ENCODE results near the gene KCTD13.
"Not testable (repeated sequence)": the region's sequence is repeated elsewhere in the genome, so short reads cannot be mapped to it uniquely, and the experiment has no call there.

KCTD13 gene

GRCh38 chr16:29943846-29944799 is 18.1 kb upstream of the KCTD13 start:
- no peak for DNase-seq

- DNase-seq, result no peak
These were observed 14.6 kb upstream of the KCTD13 start for GRCh38 chr16:29940656-29941055.

GRCh38 chr16:29931750-29932149 is 5.7 kb upstream of the KCTD13 start:
- not testable (repeated sequence) for DNase-seq

- no peak for DNase-seq
These were observed 1.3 kb upstream of the KCTD13 start for GRCh38 chr16:29927070-29927905.

GRCh38 chr16:29926711-29927052 is 656 bp upstream of the KCTD13 start:
- DNase-seq, result no peak

- no peak for DNase-seq
These were observed 795 bp downstream of the KCTD13 start for GRCh38 chr16:29925105-29925756.

GRCh38 chr16:29922986-29923501 is 3.0 kb downstream of the KCTD13 start:
- DNase-seq, result no peak

GRCh38 chr16:29922326-29922725 is 3.7 kb downstream of the KCTD13 start:
- DNase-seq, result no peak

- no peak for DNase-seq
These were observed 5.0 kb downstream of the KCTD13 start for GRCh38 chr16:29921034-29921385.

GRCh38 chr16:29920288-29921033 is 5.6 kb downstream of the KCTD13 start:
- no peak for DNase-seq

- no peak for DNase-seq
These were observed 9.0 kb downstream of the KCTD13 start for GRCh38 chr16:29916979-29917378.

- DNase-seq, result no peak
These were observed 10.3 kb downstream of the KCTD13 start for GRCh38 chr16:29915590-29916247.

GRCh38 chr16:29913514-29913913 is 12.5 kb downstream of the KCTD13 start:
- no peak for DNase-seq

GRCh38 chr16:29912087-29912486 is 13.9 kb downstream of the KCTD13 start:
- no peak for DNase-seq

GRCh38 chr16:29911676-29912010 is 14.4 kb downstream of the KCTD13 start:
- no peak for DNase-seq

- no peak for DNase-seq
These were observed 15.0 kb downstream of the KCTD13 start for GRCh38 chr16:29910819-29911675.

- DNase-seq, result not testable (repeated sequence)
These were observed 16.2 kb downstream of the KCTD13 start for GRCh38 chr16:29909851-29910250.

GRCh38 chr16:29909391-29909790 is 16.6 kb downstream of the KCTD13 start:
- no peak for DNase-seq

- DNase-seq, result no peak
These were observed 17.3 kb downstream of the KCTD13 start for GRCh38 chr16:29908719-29909220.

- DNase-seq, result no peak
These were observed 18.1 kb downstream of the KCTD13 start for GRCh38 chr16:29907973-29908372.
